ENCODE results near the gene PLD6.

- TF ChIP-seq CTCF (IDR thresholded peaks at IDR 0.05) (no peak), POLR2A (IDR thresholded peaks at IDR 0.05) (no peak), EP300 (IDR thresholded peaks at IDR 0.05) (no peak)
These were observed 2.9 kb downstream of the PLD6 start for GRCh38 chr17:17203173-17203730.

Data from tibial nerve (tissue), 4 donors.